NOMO-1 treated with DMSO at 0.1 percent for 48 hours (cell line): ENCODE data around the gene SERPINE2.
"Not testable (repeated sequence)": the region's sequence is repeated elsewhere in the genome, so short reads cannot be mapped to it uniquely, and the experiment has no call there.

Experiments
- DNase-seq: peaks from one replicate; lab custom pipeline; 2025; ENCODE audit not compliant: unreplicated experiment; lab: John Stamatoyannopoulos, UW

The SERPINE2 gene

DNA sequence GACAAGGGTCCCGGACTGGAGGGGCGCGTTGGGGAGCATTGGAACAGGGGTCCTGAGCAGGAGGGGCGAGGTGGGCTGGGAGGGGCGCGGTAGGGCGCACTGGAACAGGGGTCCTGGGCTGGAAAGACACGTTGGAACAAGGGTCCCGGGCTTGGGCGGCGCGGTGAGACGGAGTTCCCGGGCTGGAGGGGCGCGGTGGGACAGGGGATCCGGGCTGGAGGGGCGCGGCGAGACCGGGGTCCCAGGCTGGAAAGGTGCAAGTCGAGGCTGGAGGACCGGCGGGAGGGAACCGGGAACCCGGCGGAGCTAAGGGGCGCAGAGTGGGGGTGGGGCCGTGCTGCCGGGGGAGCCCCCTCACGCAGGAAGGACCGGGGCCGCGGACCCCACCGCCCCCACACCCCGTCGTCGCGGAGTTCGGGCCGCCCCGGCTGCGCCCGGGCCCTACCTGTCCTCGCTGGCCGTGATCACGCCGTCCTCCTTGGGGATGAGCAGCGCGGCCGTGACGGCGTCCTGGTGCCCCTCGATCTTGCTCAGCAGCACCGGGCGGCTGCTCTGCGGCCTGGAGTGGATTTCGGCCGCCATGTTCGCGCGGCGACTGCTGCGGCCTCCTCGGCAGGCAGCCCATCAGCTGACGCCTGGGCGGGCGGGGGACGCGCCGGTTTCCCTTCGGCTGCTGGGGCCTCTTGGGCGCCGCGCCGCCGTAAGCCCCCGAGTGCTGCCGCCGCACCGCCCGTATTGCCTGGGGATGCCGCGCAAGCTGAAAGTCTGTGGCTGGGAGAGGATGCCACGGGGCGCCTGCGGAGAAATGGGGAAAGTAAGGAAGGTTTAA, 94.2 kb downstream of the SERPINE2 start, which contains the start of gene WDFY1:
TSS of gene WDFY1 (minus strand) at position 633 of the 829 bp plus-strand sequence. CDS start at position 582, 51 bp downstream.
- peak; percentile 82 for DNase-seq

DNA sequence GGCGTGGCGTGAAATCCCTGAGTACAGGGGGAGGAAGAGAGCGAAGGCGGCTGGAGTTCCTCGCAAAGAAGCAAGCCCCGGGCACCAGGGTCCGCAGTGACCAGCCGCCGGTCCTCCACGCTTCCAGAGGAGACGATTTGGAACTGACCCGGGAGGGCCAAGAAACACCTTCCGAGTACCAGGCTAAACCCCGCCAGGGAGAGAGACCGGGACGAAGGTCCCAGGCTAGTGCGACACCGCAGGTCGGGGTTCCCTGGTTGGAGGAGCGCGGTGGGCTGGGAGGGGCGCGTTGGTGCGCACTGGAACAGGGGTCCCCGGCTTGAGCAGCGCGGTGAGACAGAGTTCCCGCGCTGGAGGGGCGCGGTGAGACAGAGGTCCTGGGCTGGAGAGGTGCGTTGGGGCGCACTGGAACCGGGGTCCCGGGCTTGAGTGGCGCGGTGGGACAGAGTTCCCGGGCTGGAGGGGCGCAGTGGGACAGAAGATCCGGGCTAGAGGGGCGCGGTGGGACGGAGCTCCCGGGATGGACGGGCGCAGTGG, 94.9 kb downstream of the SERPINE2 start:
- DNase-seq, result no peak

- no peak for DNase-seq
Measured at GRCh38 chr2:223943561-223944008, 95.5 kb downstream of the SERPINE2 start.

- DNase-seq, result no peak
Measured at GRCh38 chr2:223943135-223943534, 96.0 kb downstream of the SERPINE2 start.

DNA sequence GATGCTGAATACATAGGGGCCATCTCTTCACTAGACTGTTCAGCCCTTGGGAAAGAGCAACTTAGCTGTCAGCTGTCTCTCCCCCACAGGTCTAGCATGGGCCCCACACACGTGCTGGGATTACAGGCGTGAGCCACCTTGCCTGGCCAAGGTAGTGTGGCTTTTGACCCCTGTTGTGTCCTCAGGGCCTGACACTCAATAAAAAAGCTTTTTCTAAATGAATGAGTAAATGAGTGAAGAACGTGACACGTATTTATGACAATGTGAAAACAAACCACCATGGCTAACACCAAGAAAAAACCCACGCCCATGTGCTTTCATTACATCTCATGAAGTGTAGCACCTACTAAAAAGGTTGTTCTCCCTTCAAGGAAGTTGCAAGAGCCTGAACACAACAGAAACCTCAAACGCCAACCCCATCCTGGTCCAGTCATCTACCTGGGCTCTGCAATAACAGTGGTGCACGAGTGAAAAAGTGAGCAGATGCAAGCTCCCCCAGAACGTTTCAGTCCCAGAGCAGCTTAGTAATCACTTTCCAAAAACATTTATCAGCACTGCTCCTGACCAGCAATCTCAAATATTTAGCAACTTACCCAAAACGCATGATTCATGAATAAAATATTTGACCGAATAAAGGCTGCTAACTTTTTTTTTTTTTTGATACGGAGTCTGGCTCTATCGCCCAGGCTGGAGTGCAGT, 97.4 kb downstream of the SERPINE2 start:
- DNase-seq, result no peak

GRCh38 chr2:223939438-223939837, 99.6 kb downstream of the SERPINE2 start:
- not testable (repeated sequence) for DNase-seq

GRCh38 chr2:223937535-223937934, 101.6 kb downstream of the SERPINE2 start:
- DNase-seq, result no peak

- no peak for DNase-seq
Measured at GRCh38 chr2:223936862-223937326, 102.2 kb downstream of the SERPINE2 start.

DNA sequence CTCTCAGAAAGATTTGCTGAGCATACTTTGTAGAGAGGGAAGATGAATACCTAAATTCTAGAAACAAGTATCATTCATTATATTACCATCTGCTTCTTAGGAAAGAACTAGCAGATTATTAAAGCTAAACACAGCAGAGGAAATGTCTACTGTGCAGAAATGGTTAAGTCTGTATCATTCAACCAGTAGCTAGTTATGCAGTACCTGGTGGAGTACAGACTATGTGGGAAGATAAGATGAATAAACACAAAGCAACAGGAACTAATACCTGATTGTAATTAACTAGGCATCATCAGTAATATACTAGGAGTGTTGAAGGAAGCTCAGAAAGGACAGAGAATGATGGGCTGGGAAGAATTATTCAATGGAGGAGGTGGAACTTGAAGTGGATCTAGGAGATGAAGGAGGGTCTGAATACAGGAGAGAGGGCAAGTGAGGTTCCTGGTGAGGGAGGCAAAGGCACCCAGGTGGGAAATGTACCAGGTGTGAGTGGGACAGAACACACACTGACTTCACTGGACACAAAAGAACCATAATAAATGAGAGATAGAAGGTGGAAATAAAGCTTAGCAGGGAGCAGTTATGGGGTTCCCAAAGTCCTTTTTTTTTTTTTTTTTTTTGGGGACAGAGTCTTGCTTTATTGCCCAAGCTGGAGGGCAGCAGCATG, 103.5 kb downstream of the SERPINE2 start:
- DNase-seq, result no peak

GRCh38 chr2:223934870-223935269, 104.2 kb downstream of the SERPINE2 start:
- no peak for DNase-seq

GRCh38 chr2:223932816-223933800, 106.0 kb downstream of the SERPINE2 start:
- DNase-seq, result no peak

DNA sequence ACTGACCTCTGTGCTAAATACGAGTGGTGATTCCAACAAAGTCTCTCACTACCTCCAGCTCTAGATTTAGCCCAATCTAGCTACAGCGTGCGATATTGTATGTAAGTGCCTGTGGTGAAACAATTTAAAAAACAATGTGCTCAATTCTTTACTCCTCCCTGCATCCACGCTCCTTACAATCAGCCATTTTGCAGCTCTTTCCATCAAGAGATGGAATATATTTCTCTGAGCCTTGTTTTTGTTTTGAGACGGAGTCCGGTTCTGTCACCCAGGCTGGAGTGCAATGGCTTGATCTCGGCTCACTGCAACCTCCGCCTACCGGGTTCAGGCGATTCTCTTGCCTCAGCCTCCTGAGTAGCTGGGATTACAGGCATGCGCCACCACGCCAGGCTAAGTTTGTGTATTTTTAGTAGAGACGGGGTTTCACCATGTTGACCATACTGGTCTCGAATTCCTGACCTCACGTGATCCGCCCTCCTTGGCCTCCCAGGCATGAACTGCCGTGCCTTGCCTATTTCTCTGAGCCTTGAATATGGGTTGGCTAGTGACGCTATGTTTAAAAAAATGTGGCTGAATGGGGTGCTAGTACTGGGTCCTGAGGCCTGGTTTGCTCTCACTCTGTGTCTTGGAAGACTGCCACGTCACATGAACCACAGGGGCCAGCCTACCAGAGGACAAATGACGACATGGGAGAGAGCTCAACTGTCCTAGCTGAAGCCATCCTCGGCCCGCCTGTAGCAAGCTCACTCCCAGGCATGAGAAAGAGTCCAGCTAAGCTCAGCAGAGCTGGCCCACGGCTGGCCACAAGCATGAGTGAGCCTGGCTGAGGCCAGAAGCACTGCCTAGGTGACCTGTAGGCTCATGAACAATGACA, 108.7 kb downstream of the SERPINE2 start:
- no peak for DNase-seq

- DNase-seq, result peak; percentile 42
Measured at GRCh38 chr2:223929571-223930102, 109.4 kb downstream of the SERPINE2 start.

GRCh38 chr2:223928113-223929006, 110.7 kb downstream of the SERPINE2 start:
- DNase-seq, result no peak

DNA sequence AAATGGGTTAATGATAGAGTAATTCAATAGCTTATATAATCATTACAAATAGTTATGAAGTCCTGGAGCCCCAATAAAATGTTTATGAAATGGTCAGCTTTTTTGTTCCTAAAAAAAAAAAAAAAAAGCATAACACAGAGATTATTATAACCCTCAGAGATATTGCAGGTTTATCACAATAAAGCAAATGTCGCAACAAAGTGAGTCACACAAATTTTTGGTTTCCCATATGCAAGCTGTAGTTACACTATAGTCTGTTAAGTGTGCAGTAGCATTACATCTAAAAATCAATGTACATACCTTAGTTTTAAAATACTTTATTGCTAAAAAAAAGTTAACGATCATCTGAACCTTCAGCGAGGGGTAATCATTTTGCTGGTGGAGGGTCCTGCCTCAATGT, 114.0 kb downstream of the SERPINE2 start:
- peak; percentile 50 for DNase-seq
